ENCODE data around the gene MAP1B. TPM values are rescaled to one million over a fixed set of nuclear protein-coding genes. Genes with fewer than 3 reads are reported as not detected.

Gene MAP1B
- total and polyA plus RNA-seq, 2 donors from 2014 or later = 3.6 to 57.0 TPM

- Histone ChIP-seq H3K4me3 (ENCODE audit: low read length in 3 of 3) (no peak overlapping the region), H3K9me3 (ENCODE audit: control insufficient read depth in 2 of 3, insufficient read depth in 1 of 3, low read length in 3 of 3) (no peaks in the 10 kb centered on the region), H3K27me3 (ENCODE audit: control insufficient read depth, insufficient read depth, low read length) (no peaks in the 10 kb centered on the region), H3K4me1 (ENCODE audit: control insufficient read depth in 2 of 3, insufficient read depth in 2 of 3, low read depth in 1 of 3, low read length in 3 of 3) (no peaks in the 10 kb centered on the region), H3K27ac (ENCODE audit: low read depth in 2 of 2, low read length in 2 of 2) (no peak overlapping the region), H3K36me3 (ENCODE audit: control insufficient read depth in 2 of 3, insufficient read depth in 3 of 3, low read length in 3 of 3) (no peaks in the 10 kb centered on the region), H3K9ac (ENCODE audit: low read length in 3 of 3) (no peak overlapping the region)
- intact Hi-C loops (cut with DNase I) = no loop called here
- TF ChIP-seq, protein P1, sequence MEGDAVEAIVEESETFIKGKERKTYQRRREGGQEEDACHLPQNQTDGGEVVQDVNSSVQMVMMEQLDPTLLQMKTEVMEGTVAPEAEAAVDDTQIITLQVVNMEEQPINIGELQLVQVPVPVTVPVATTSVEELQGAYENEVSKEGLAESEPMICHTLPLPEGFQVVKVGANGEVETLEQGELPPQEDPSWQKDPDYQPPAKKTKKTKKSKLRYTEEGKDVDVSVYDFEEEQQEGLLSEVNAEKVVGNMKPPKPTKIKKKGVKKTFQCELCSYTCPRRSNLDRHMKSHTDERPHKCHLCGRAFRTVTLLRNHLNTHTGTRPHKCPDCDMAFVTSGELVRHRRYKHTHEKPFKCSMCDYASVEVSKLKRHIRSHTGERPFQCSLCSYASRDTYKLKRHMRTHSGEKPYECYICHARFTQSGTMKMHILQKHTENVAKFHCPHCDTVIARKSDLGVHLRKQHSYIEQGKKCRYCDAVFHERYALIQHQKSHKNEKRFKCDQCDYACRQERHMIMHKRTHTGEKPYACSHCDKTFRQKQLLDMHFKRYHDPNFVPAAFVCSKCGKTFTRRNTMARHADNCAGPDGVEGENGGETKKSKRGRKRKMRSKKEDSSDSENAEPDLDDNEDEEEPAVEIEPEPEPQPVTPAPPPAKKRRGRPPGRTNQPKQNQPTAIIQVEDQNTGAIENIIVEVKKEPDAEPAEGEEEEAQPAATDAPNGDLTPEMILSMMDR (IDR thresholded peaks at IDR 0.05; ENCODE audit: borderline replicate concordance, extremely low read depth, insufficient read depth) = no peak
- FAIRE-seq (no peak), DNase-seq (no peak)
These were observed 18.8 kb downstream of the MAP1B start for GRCh38 chr5:72125941-72126620.

DNA sequence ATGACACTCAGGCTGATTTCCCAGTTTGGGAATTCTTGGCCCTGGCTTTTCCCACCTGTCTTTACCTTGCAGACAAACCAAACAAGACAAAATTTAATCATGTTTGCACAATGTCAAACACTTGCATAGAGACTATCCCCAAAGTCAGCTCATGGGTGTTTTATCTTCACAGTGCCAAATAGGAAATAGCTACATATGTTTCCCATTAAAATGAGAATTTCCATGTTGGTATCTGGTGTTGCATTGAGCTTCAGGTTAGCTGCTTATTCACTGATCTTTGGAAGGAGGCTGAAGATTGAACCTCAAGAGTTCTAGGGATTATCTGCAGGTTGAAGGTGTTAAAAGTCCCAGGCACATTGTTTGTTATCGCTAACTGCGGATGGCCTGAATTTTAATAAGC is 19.5 kb downstream of the MAP1B start:
- no peak for FAIRE-seq
- H3K9ac ChIP-seq (ENCODE audit: low read length in 3 of 3) = no peak overlapping the region

DNA sequence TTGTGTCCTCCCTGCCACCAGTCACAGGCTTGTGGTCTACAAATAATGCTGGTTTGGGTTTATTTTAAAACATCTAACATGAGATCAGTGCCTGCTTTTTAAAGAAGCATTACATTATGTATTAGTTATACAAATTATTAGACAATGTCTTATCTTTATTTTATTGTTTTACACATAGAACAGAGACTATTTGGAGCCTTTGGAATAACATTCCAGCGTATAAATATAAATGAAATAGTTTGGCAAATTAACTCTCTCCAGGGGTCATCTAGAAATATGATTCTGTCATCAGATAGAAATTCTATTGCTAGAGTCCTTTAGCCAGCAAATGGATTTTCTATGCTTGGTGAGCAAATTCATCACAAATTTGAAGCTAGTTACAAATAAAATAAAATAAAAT is 22.4 kb downstream of the MAP1B start:
- intact Hi-C loops (cut with DNase I) = no loop called here
- FAIRE-seq (no peak), DNase-seq (no peak)
- no peak overlapping the region for H3K27ac ChIP-seq (ENCODE audit: low read depth in 2 of 2, low read length in 2 of 2)
- H3K4me1 ChIP-seq (ENCODE audit: control insufficient read depth in 2 of 3, insufficient read depth in 2 of 3, low read depth in 1 of 3, low read length in 3 of 3) = no peaks in the 10 kb centered on the region
- H3K27me3 ChIP-seq (ENCODE audit: control insufficient read depth, insufficient read depth, low read length) = no peaks in the 10 kb centered on the region
- no peaks in the 10 kb centered on the region for H3K9me3 ChIP-seq (ENCODE audit: control insufficient read depth in 2 of 3, insufficient read depth in 1 of 3, low read length in 3 of 3)
- H3K4me3 ChIP-seq (ENCODE audit: low read length in 3 of 3) = no peak overlapping the region
- H3K36me3 ChIP-seq (ENCODE audit: control insufficient read depth in 2 of 3, insufficient read depth in 3 of 3, low read length in 3 of 3) = no peaks in the 10 kb centered on the region
- H3K9ac ChIP-seq (ENCODE audit: low read length in 3 of 3) = no peak overlapping the region
- TF ChIP-seq, protein P1 (IDR thresholded peaks at IDR 0.05; ENCODE audit: borderline replicate concordance, extremely low read depth, insufficient read depth) = no peak

More for the DNA sequence above, 19.5 kb downstream of the MAP1B start:
- no peaks in the 10 kb centered on the region for H3K4me1 ChIP-seq (ENCODE audit: control insufficient read depth in 2 of 3, insufficient read depth in 2 of 3, low read depth in 1 of 3, low read length in 3 of 3)
- TF ChIP-seq, protein P1 (IDR thresholded peaks at IDR 0.05; ENCODE audit: borderline replicate concordance, extremely low read depth, insufficient read depth) = no peak
- H3K9me3 ChIP-seq (ENCODE audit: control insufficient read depth in 2 of 3, insufficient read depth in 1 of 3, low read length in 3 of 3) = no peaks in the 10 kb centered on the region
- no peak for DNase-seq
- intact Hi-C loops (cut with DNase I) = no loop called here
- no peak overlapping the region for H3K4me3 ChIP-seq (ENCODE audit: low read length in 3 of 3)
- H3K27me3 ChIP-seq (ENCODE audit: control insufficient read depth, insufficient read depth, low read length) = no peaks in the 10 kb centered on the region
- H3K36me3 ChIP-seq (ENCODE audit: control insufficient read depth in 2 of 3, insufficient read depth in 3 of 3, low read length in 3 of 3) = no peaks in the 10 kb centered on the region
- H3K27ac ChIP-seq (ENCODE audit: low read depth in 2 of 2, low read length in 2 of 2) = no peak overlapping the region

DNA sequence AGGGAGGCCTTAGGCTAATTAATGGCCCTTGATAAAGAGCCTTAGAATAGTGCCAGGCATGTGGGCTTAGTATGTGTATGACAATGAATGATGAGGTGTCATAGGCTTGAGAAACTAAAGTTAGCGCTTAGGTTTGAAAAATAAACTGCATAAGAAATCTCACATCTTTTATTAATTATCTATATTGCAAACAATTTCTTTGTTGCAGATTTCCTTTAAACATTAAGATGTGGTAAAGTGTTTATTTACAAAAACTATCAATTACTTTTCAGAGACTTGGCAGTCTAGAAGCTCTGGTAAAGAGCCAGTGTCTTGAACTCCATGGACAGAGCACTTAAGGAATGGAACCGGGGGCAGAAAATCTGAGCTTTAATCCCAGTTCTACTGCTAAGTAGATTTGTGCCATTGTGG is 23.1 kb downstream of the MAP1B start:
- Histone ChIP-seq H3K36me3 (ENCODE audit: control insufficient read depth in 2 of 3, insufficient read depth in 3 of 3, low read length in 3 of 3) (no peaks in the 10 kb centered on the region), H3K27me3 (ENCODE audit: control insufficient read depth, insufficient read depth, low read length) (no peaks in the 10 kb centered on the region), H3K4me1 (ENCODE audit: control insufficient read depth in 2 of 3, insufficient read depth in 2 of 3, low read depth in 1 of 3, low read length in 3 of 3) (no peaks in the 10 kb centered on the region), H3K9me3 (ENCODE audit: control insufficient read depth in 2 of 3, insufficient read depth in 1 of 3, low read length in 3 of 3) (no peaks in the 10 kb centered on the region), H3K4me3 (ENCODE audit: low read length in 3 of 3) (no peak overlapping the region), H3K27ac (ENCODE audit: low read depth in 2 of 2, low read length in 2 of 2) (no peak overlapping the region), H3K9ac (ENCODE audit: low read length in 3 of 3) (no peak overlapping the region)
- no peak for DNase-seq
- no peak for FAIRE-seq
- TF ChIP-seq, protein P1 (IDR thresholded peaks at IDR 0.05; ENCODE audit: borderline replicate concordance, extremely low read depth, insufficient read depth) = no peak
- intact Hi-C loops (cut with DNase I) = no loop called here

Data from kidney (tissue), 14 donors.